IMR-90 (cell line): ENCODE results near the gene SLC16A9. TPM values are rescaled to one million over a fixed set of nuclear protein-coding genes. Genes with fewer than 3 reads are reported as not detected.

Experiments used
- ATAC-seq: fragments of 200-7000 bp; cut with Tn5 transposase; 2 replicates; pipeline ENCODE4 v1.9.1; 2020; ENCODE audit warnings: low read depth, mild to moderate bottlenecking, moderate library complexity
- BruUV-seq: library from RNA; stranded (reverse); fragments of 400-500 nt; replicated peaks from 2 replicates; lab custom pipeline; 2021; lab: Mats Ljungman, UMichigan
- CTCF ChIA-PET: fragments of 300-600 bp; formaldehyde crosslinking; extraction: SDS; loops from one replicate; lab custom pipeline; 2021; ENCODE audit warnings: antibody characterized with exemption; lab: Yijun Ruan, JAX
- POLR2A ChIA-PET: fragments of 300-600 bp; sonication (Branson Sonifier 250); formaldehyde crosslinking; loops from one replicate; lab custom pipeline; 2022; ENCODE audit warnings: antibody characterized with exemption; ENCODE audit not compliant: unreplicated experiment; lab: Charles Lee
- DNase-seq: peaks from one replicate; pipeline ENCODE4 v3.0.0; 2013
- H2AFZ ChIP-seq: replicated peaks from 2 replicates; pipeline ENCODE3; 2013; ENCODE audit warnings: low read length, mild to moderate bottlenecking; ENCODE audit not compliant: poor library complexity
- H2AK5ac ChIP-seq: 2 replicates; pipeline ENCODE4 v1.6.1; 2013; ENCODE audit warnings: low read depth, low read length, inconsistent platforms
- H2AK9ac ChIP-seq: replicated peaks from 2 replicates; pipeline ENCODE3; 2013; ENCODE audit warnings: mild to moderate bottlenecking, low read depth, low read length, moderate library complexity; ENCODE audit not compliant: poor library complexity
- H2BK120ac ChIP-seq: 2 replicates; pipeline ENCODE4 v1.6.1; 2013; ENCODE audit warnings: low read depth, low read length, inconsistent platforms
- H2BK15ac ChIP-seq: 3 replicates; pipeline ENCODE4 v1.6.1; 2013; ENCODE audit warnings: low read depth, low read length, inconsistent platforms
- H2BK20ac ChIP-seq: 2 replicates; pipeline ENCODE4 v1.6.1; 2013; ENCODE audit warnings: low read depth, mild to moderate bottlenecking, inconsistent platforms, low read length, moderate library complexity
- H2BK5ac ChIP-seq: 2 replicates; pipeline ENCODE4 v1.6.1; 2013; ENCODE audit warnings: mild to moderate bottlenecking, low read depth, low read length, inconsistent platforms; ENCODE audit not compliant: poor library complexity, severe bottlenecking
- H3K14ac ChIP-seq: replicated peaks from 2 replicates; pipeline ENCODE4 v1.6.1; 2013; ENCODE audit warnings: low read depth, low read length, inconsistent platforms
- H3K18ac ChIP-seq: 2 replicates; pipeline ENCODE4 v1.6.1; 2013; ENCODE audit warnings: low read depth, low read length, control low read depth
- H3K23ac ChIP-seq: 2 replicates; pipeline ENCODE4 v1.6.1; 2013; ENCODE audit warnings: low read depth, low read length, inconsistent platforms
- H3K27ac ChIP-seq: 2 replicates; pipeline ENCODE4 v1.5.1; 2013; ENCODE audit warnings: mild to moderate bottlenecking, control low read depth, low read length; ENCODE audit not compliant: insufficient read depth
- H3K27me3 ChIP-seq: 2 replicates; pipeline ENCODE4 v1.6.1; 2013; ENCODE audit warnings: low read length; ENCODE audit not compliant: control insufficient read depth, insufficient read depth
- H3K36me3 ChIP-seq: 2 replicates; pipeline ENCODE4 v1.6.1; 2013; ENCODE audit warnings: low read length, mixed read lengths; ENCODE audit not compliant: control insufficient read depth, insufficient read depth
- H3K4ac ChIP-seq: 2 replicates; pipeline ENCODE4 v1.6.1; 2013; ENCODE audit warnings: low read depth, low read length, inconsistent platforms
- H3K4me1 ChIP-seq: 2 replicates; pipeline ENCODE4 v1.6.1; 2013; ENCODE audit warnings: low read length, mixed read lengths; ENCODE audit not compliant: control insufficient read depth, insufficient read depth
- H3K4me2 ChIP-seq: 2 replicates; pipeline ENCODE4 v1.6.1; 2013; ENCODE audit warnings: low read depth, mild to moderate bottlenecking, control low read depth, low read length, moderate library complexity
- H3K4me3 ChIP-seq: 2 replicates; pipeline ENCODE4 v1.5.1; 2013; ENCODE audit warnings: low read depth, mild to moderate bottlenecking, control low read depth, low read length, moderate library complexity; ENCODE audit not compliant: insufficient read depth
- H3K56ac ChIP-seq: 2 replicates; pipeline ENCODE4 v1.6.1; 2013; ENCODE audit warnings: low read length, inconsistent platforms; ENCODE audit not compliant: insufficient read depth; ENCODE audit errors: extremely low read depth
- H3K79me1 ChIP-seq, 2 experiments: 2 replicates each; pipeline ENCODE4 v1.6.1; 2013; ENCODE audit warnings: low read length in 2 of 2, inconsistent platforms in 1 of 2, low read depth in 1 of 2
- H3K9ac ChIP-seq: 2 replicates; pipeline ENCODE4 v1.6.1; 2013; ENCODE audit warnings: low read depth, low read length, control low read depth
- H3K9me1 ChIP-seq: 2 replicates; pipeline ENCODE4 v1.6.1; 2013; ENCODE audit warnings: low read length, inconsistent platforms; ENCODE audit not compliant: insufficient read depth
- H3K9me3 ChIP-seq: 2 replicates; pipeline ENCODE4 v1.6.1; 2013; ENCODE audit warnings: low read length; ENCODE audit not compliant: control insufficient read depth, insufficient read depth
- H4K20me1 ChIP-seq: 2 replicates; pipeline ENCODE4 v1.6.1; 2013; ENCODE audit warnings: low read length, inconsistent platforms; ENCODE audit not compliant: insufficient read depth
- H4K5ac ChIP-seq: 2 replicates; pipeline ENCODE4 v1.6.1; 2013; ENCODE audit warnings: mild to moderate bottlenecking, low read depth, low read length, control low read depth
- H4K8ac ChIP-seq, 2 experiments: 2 replicates each; pipeline ENCODE4 v1.6.1; 2013; ENCODE audit warnings: low read depth in 2 of 2, low read length in 2 of 2, control low read depth in 1 of 2, inconsistent platforms in 1 of 2
- H4K91ac ChIP-seq: 2 replicates; pipeline ENCODE4 v1.6.1; 2013; ENCODE audit warnings: low read depth, low read length, inconsistent platforms; ENCODE audit not compliant: insufficient read depth
- BHLHE40 ChIP-seq: fragments of 150-350 bp; IDR thresholded peaks from 2 replicates; pipeline ENCODE4 v1.6.1; 2016; ENCODE audit warnings: mild to moderate bottlenecking, low read depth, low read length
- CEBPB ChIP-seq: IDR thresholded peaks from 2 replicates; pipeline ENCODE4 v1.6.1; 2012; ENCODE audit warnings: low read depth, low read length, improper control_type of control experiment
- CHD1 ChIP-seq: IDR thresholded peaks from 2 replicates; pipeline ENCODE4 v1.6.1; 2012; ENCODE audit warnings: low read depth, low read length, improper control_type of control experiment
- CTCF ChIP-seq: conservative IDR thresholded peaks from 2 replicates; pipeline ENCODE4 v1.5.1; 2012; ENCODE audit warnings: mild to moderate bottlenecking, low read depth, low read length, improper control_type of control experiment
- FOS ChIP-seq: fragments of 150-350 bp; IDR thresholded peaks from 2 replicates; pipeline ENCODE4 v1.6.1; 2016; ENCODE audit warnings: low read depth, low read length
- MAFK ChIP-seq: IDR thresholded peaks from 2 replicates; pipeline ENCODE4 v1.6.1; 2012; ENCODE audit warnings: low read depth, low read length, improper control_type of control experiment
- MAZ ChIP-seq: IDR thresholded peaks from 2 replicates; pipeline ENCODE4 v1.6.1; 2012; ENCODE audit warnings: low read depth, mild to moderate bottlenecking, low read length, improper control_type of control experiment, moderate library complexity, borderline replicate concordance
- MXI1 ChIP-seq: IDR thresholded peaks from 2 replicates; pipeline ENCODE4 v1.6.1; 2012; ENCODE audit warnings: low read depth, mild to moderate bottlenecking, low read length, moderate library complexity, borderline replicate concordance
- NFE2L2 ChIP-seq: fragments of 150-350 bp; IDR thresholded peaks from 2 replicates; pipeline ENCODE4 v1.6.1; 2016; ENCODE audit warnings: low read depth, mild to moderate bottlenecking, low read length
- POLR2A ChIP-seq: IDR thresholded peaks from 2 replicates; pipeline ENCODE4 v1.6.1; 2012; ENCODE audit warnings: mild to moderate bottlenecking, low read depth, low read length
- RAD21 ChIP-seq: IDR thresholded peaks from 2 replicates; pipeline ENCODE4 v1.6.1; 2012; ENCODE audit warnings: low read length, improper control_type of control experiment
- RCOR1 ChIP-seq: IDR thresholded peaks from 2 replicates; pipeline ENCODE4 v1.6.1; 2012; ENCODE audit warnings: mild to moderate bottlenecking, low read length, improper control_type of control experiment; ENCODE audit not compliant: insufficient replicate concordance
- RFX5 ChIP-seq: IDR thresholded peaks from 2 replicates; pipeline ENCODE4 v1.8.0; 2012; ENCODE audit warnings: low read depth, mild to moderate bottlenecking, low read length, moderate library complexity
- SMC3 ChIP-seq: fragments of 150-350 bp; IDR thresholded peaks from 2 replicates; pipeline ENCODE4 v1.6.1; 2016; ENCODE audit warnings: low read depth, mild to moderate bottlenecking, antibody characterized with exemption, low read length, moderate library complexity
- WGBS, 2 experiments: methylation state at CpG; one replicate each; pipeline versions ENCODE4 v1.1.5 to v1.1.7; 2013; ENCODE audit warnings: missing lambda C conversion rate in 2 of 2; ENCODE audit not compliant: insufficient read length in 1 of 2; ENCODE audit errors: extremely low coverage in 2 of 2; 5-methylcytosine and 5-hydroxymethylcytosine counted together
- dilution Hi-C: fragments of 300-500 bp; cut with HindIII; formaldehyde crosslinking; loops from one replicate; pipeline ENCODE4 v1.14.3; 2018; ENCODE audit warnings: low sequenced_read_pairs; ENCODE audit not compliant: unreplicated experiment
- in situ Hi-C: fragments of 300-500 bp; cut with MboI; formaldehyde crosslinking; loops from 3 replicates; pipeline ENCODE4 v1.14.3; 2019; ENCODE audit warnings: low sequenced_read_pairs, inconsistent platforms, mixed read lengths
- intact Hi-C: fragments of 100-400 bp; cut with micrococcal nuclease; formaldehyde crosslinking; loops from 2 replicates; pipeline ENCODE4 v1.10.0; 2022
- polyA plus RNA-seq, 3 experiments: library from polyadenylated mRNA; depleted of rRNA; stranded (reverse); fragments of >200 nt; gene quantifications; 2 replicates each; pipeline ENCODE4 v1.2.3, GENCODE V29; 2012; ENCODE audit warnings: low replicate concordance in 1 of 3
- total RNA-seq: library from RNA; depleted of rRNA; stranded (reverse); fragments of >200 nt; gene quantifications from 2 replicates; pipeline ENCODE4 v1.2.3, GENCODE V29; 2012
- TF ChIP-seq, protein P1 (sequence below): fragments of 150-350 bp; IDR thresholded peaks from 2 replicates; pipeline ENCODE4 v1.6.1; 2017; ENCODE audit warnings: mild to moderate bottlenecking, antibody characterized with exemption, low read length, low read depth
- TF ChIP-seq, protein P2 (sequence below): fragments of 150-350 bp; IDR thresholded peaks from 2 replicates; pipeline ENCODE4 v1.6.1; 2016; ENCODE audit warnings: low read depth, mild to moderate bottlenecking, low read length, moderate library complexity, borderline replicate concordance

Gene SLC16A9
- total and polyA plus RNA-seq, 2 of the 4 experiments (the other 2 are of a cell fraction) = 0.18 to 0.26 TPM

DNA sequence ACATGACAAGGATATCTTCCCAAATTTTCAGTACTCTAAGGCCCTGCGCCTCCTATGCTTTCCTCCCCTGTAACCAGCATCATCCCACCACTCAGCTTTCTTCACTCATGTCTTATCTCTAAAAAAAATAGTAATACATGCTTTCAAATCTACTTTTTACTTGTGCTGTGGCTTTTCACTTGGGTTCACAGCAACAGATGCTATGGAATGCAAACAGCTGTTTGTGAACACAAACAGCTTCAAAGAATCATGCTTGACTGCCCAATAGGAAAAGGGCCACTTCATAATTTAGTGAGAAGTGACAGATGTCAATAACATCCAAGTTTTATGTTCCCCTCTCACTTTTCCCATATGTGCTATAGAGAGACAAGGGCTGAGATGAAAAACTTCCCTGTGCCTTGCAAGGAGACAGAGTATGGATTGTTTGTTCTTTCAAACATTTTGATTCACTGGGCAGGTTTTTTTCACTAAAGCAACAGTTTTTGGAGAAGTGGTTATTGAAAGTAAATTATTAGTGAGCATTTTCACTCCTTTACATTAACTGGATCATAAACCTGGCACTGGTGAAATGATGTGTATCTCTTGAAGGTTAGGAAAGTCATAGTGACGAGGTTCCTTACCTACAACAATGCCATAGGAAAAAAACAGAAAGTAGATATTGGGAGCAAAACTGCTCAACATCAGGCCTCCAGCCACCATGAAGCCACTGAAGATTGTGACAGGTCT, 37.3 kb downstream of the SLC16A9 start:
- POLR2A ChIA-PET = no interaction called here
- dilution Hi-C loops = no loop called here
- no peaks in the 10 kb centered on the region for H3K9me1 ChIP-seq

More for the DNA sequence above, 37.3 kb downstream of the SLC16A9 start:
- no peak overlapping the region for H3K56ac ChIP-seq
- H3K4me1 ChIP-seq = no peaks in the 10 kb centered on the region
- H3K4me2 ChIP-seq = no peak overlapping the region
- no peak overlapping the region for H2BK5ac ChIP-seq
- no peak overlapping the region for H2AFZ ChIP-seq
- no peak overlapping the region for H3K9ac ChIP-seq
- H3K18ac ChIP-seq = no peak overlapping the region
- no peak overlapping the region for H3K4me3 ChIP-seq
- H2AK9ac ChIP-seq = no peak overlapping the region
- H3K79me1 ChIP-seq = no peaks in the 10 kb centered on the region
- no peak overlapping the region for H2BK120ac ChIP-seq
- no peaks in the 10 kb centered on the region for H3K27me3 ChIP-seq
- no peaks in the 10 kb centered on the region for H4K20me1 ChIP-seq
- H3K4ac ChIP-seq = no peak overlapping the region
- H4K8ac ChIP-seq = no peak overlapping the region
- no peaks in the 10 kb centered on the region for H3K36me3 ChIP-seq
- WGBS, 2 experiments = no CpG with 5 or more reads among the region's 2 CpGs
- H2BK20ac ChIP-seq = no peak overlapping the region
- no peak overlapping the region for H2AK5ac ChIP-seq
- H4K91ac ChIP-seq = no peak overlapping the region
- in situ Hi-C loops = no loop called here
- TF ChIP-seq RFX5 (no peak), RAD21 (no peak), RCOR1 (no peak), MAFK (no peak), MAZ (no peak), NFE2L2 (no peak), MXI1 (no peak), CTCF (no peak), FOS (no peak), CHD1 (no peak), SMC3 (no peak), BHLHE40 (no peak), CEBPB (no peak), POLR2A (no peak)
- TF ChIP-seq, protein P1, sequence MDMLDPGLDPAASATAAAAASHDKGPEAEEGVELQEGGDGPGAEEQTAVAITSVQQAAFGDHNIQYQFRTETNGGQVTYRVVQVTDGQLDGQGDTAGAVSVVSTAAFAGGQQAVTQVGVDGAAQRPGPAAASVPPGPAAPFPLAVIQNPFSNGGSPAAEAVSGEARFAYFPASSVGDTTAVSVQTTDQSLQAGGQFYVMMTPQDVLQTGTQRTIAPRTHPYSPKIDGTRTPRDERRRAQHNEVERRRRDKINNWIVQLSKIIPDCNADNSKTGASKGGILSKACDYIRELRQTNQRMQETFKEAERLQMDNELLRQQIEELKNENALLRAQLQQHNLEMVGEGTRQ = no peak
- TF ChIP-seq, protein P2, sequence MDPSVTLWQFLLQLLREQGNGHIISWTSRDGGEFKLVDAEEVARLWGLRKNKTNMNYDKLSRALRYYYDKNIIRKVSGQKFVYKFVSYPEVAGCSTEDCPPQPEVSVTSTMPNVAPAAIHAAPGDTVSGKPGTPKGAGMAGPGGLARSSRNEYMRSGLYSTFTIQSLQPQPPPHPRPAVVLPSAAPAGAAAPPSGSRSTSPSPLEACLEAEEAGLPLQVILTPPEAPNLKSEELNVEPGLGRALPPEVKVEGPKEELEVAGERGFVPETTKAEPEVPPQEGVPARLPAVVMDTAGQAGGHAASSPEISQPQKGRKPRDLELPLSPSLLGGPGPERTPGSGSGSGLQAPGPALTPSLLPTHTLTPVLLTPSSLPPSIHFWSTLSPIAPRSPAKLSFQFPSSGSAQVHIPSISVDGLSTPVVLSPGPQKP = no peak
- ATAC-seq = no peak
- BruUV-seq = no TSS peak
- no peak overlapping the region for H2BK15ac ChIP-seq
- no peak overlapping the region for H3K14ac ChIP-seq
- DNase-seq = no peak
- H4K5ac ChIP-seq = no peak overlapping the region
- no peak overlapping the region for H3K27ac ChIP-seq
- no peaks in the 10 kb centered on the region for H3K9me3 ChIP-seq
- H3K23ac ChIP-seq = no peak overlapping the region
- intact Hi-C loops = no loop called here
- CTCF ChIA-PET = interaction anchor here (0.7 kb wide), 1 partner anchor 884 kb away, joined by 3 read pairs; no protein-coding TSS in a partner anchor
